H7 (cell line): ENCODE results near the gene CARMIL1. TPM values are rescaled to one million over a fixed set of nuclear protein-coding genes. Genes with fewer than 3 reads are reported as not detected.

ENCODE experiments used
- DNase-seq: peaks from one replicate; pipeline ENCODE4 v3.0.0; 2012
- H3K27me3 ChIP-seq: 2 replicates; pipeline ENCODE4 v1.6.0; 2011; ENCODE audit warnings: mild to moderate bottlenecking, low read length; ENCODE audit not compliant: control insufficient read depth, insufficient read depth
- H3K36me3 ChIP-seq: replicated peaks from 2 replicates; pipeline ENCODE4 v1.5.1; 2011; ENCODE audit warnings: low read length; ENCODE audit not compliant: control insufficient read depth, insufficient read depth
- H3K4me3 ChIP-seq: 2 replicates; pipeline ENCODE4 v1.5.1; 2011; ENCODE audit warnings: low read depth, mild to moderate bottlenecking, control low read depth, low read length, moderate library complexity; ENCODE audit not compliant: insufficient read depth
- total RNA-seq: library from RNA; depleted of rRNA; stranded (reverse); fragments of >200 nt; shearing (Covaris generic); gene quantifications from 2 replicates; pipeline ENCODE4 v1.2.3, GENCODE V29; 2014

CARMIL1 gene
- total RNA-seq, 1 experiment from 2014 or later, result 19.4 TPM

DNA sequence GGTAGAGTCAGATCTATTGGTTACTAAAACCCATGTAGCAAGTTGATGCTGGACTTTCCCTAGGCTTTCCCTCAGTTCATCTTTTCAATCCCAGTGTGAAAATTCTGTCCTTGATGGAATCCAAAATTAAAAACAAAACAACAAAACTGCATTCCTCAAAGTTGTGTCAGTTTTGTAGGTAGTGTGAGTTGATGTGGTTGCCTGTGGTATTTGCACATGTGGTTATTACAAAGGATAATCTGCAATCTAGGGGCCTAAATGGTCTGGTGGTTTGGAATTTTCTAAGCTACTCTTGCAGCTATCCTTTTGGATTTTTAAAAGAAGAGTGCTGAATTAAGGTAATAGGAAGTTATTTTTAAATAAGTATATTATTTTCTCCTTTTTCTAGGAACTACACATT is 240.7 kb downstream of the CARMIL1 start:
- H3K27me3 ChIP-seq, result no peaks in the 10 kb centered on the region
- no peaks in the 10 kb centered on the region; the same call in 1 of the 2 replicates for H3K36me3 ChIP-seq
- H3K4me3 ChIP-seq, result no peak overlapping the region
- no peak for DNase-seq

DNA sequence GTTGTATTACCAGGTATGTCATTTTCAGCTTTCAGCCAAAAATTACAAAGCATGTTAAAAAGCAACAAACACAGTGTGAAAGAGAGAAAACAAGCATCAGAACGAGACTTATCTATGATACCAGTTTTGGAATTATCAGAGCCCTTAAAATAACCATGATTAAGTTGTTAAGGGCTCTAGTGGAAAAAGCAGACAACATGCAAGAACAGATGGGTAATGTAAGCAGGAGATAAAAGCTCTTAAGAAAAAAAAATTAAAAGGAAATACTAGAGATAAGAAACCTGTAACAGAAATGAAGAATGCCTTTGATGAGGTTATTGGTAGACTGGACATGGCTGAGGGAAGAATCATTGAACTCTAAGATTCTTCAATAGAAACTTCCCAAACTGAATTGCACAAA is 245.4 kb downstream of the CARMIL1 start:
- Histone ChIP-seq H3K4me3 (no peak overlapping the region), H3K36me3 (no peaks in the 10 kb centered on the region), H3K27me3 (no peaks in the 10 kb centered on the region)
- DNase-seq, result no peak

DNA sequence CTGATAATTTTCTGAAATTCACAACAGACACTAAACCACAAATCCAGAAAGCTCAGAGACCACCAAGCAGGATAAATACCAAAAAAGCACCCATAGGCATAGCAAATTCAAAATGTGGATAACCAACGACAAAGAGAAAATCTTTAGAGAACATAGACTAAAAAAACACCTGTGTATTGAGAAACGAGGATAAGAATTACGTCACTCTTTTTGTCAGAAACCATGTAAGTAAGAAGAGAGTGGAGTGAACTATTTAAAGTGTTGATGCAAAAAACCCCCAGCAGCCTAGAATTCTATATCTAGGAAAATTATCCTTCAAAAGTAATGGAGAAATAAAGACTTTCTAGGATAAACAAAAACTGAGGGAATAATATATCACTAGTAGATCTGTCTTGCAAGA is 245.9 kb downstream of the CARMIL1 start:
- Histone ChIP-seq H3K27me3 (no peaks in the 10 kb centered on the region), H3K4me3 (no peak overlapping the region), H3K36me3 (no peaks in the 10 kb centered on the region)
- no peak for DNase-seq

DNA sequence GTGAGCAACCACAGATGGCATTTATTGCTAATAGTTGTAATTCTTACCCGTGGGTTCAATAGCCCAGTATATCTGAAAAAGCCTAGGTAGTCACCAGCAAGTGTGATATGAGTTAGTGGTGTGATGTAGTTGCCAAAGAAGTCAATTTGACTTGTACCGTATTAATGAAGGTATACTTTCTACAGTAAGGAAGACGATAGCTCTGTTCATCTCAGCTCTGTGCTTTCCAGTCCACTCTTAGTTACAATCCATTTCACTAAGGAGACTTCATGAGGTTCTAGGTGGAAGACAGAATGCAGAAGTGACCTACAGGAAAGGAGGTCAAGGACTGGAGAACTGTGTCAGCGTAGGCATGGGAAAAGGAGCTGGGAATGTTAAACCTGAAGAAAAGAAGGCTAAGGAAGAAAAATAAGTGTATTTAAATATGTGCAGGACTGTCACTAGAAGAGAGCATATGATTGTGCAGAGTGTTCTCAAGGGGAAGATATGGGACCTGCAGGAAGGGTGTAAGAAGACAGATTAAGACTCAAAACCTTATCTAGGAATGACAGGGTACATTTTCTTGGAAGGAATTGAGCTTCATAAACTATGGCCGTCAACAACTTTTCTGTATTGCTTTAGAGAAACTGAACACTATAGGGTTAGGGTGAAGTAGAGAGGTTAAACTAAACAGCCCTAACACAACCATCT is 255.9 kb downstream of the CARMIL1 start:
- Histone ChIP-seq H3K4me3 (no peak overlapping the region), H3K27me3 (no peaks in the 10 kb centered on the region), H3K36me3 (no peaks in the 10 kb centered on the region)
- no peak for DNase-seq

DNA sequence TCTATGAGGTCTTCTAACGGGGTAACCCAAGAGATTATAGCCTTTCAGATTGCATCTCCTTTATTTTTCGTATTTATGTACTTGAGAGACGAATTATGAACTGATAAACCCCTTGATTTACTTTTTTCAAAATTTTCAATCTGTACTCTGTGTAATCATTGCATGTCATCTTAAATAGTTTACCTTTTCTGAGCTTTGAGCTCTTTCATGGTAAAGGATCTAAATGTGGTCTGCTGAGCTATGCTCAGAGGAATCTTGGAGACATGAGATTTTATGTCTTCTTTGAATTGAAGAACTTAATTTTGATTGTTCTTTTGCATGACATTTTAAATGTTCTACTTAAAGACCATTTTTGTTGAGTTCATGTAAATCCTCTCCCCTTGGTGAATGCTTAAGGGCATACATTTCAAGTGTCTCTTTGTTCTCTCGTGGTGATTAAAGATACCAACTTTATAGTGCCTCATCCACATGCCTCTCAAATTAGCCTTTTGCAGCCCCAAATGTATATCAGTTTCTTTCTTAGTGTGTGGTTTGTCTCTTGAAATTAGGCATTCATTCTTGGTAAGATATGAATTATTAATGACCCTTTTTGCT is 256.6 kb downstream of the CARMIL1 start:
- Histone ChIP-seq H3K4me3 (no peak overlapping the region), H3K27me3 (no peaks in the 10 kb centered on the region), H3K36me3 (no peaks in the 10 kb centered on the region)
- no peak for DNase-seq

DNA sequence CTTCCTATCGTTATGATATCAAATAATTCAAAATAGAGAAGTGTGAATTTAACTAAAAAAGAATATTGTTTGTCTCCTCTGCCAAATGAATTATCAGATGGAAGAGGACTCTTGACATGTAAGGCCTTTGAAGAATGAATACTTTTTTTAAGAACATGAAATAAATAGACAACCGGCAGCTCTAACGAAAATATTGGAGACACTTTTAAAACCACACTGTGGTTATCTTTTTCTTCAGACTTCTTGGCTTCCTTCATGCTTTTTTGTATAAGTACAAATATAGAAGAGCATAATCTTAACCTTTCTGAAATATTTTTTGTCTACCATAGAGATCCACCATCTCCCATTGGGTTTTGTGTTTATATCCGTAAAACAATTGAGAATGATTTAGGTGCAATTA is 257.6 kb downstream of the CARMIL1 start:
- Histone ChIP-seq H3K36me3 (no peaks in the 10 kb centered on the region), H3K4me3 (no peak overlapping the region)
- DNase-seq, result no peak

DNA sequence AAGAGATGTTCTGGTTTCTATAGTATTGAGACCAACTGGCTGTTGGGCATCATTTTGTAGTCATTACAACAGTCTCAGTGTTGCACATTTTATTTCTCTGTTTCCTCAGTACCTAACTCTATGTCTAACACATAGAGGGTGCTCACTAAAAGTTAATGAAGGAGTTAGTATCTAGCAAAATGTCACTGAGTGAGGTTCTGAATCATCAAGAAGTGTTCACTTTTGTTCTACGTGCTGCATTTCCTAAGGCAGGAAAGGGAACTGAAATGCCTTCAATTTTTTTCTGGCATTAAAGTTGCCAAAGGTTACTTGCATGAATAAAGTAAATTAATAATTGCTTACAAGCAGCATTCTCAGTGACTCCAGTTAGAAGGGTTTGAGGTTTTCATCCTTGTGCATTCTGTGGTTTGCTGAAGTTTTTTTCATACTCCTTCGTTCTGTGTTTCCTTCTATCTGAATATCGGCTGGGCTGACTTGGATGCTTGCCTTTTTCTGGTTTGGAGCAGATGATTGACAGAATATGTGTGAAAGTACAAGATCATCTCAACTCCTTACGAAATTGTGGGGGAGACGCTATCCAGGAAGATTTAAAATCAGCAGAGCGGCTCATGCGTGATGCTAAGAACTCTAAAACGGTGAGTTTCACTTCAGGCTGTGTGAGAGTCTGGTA is 258.3 kb downstream of the CARMIL1 start:
- DNase-seq, result no peak
- no peak overlapping the region for H3K4me3 ChIP-seq
- H3K27me3 ChIP-seq, result no peaks in the 10 kb centered on the region
- no peaks in the 10 kb centered on the region for H3K36me3 ChIP-seq

More for the DNA sequence above, 257.6 kb downstream of the CARMIL1 start:
- no peaks in the 10 kb centered on the region for H3K27me3 ChIP-seq

DNA sequence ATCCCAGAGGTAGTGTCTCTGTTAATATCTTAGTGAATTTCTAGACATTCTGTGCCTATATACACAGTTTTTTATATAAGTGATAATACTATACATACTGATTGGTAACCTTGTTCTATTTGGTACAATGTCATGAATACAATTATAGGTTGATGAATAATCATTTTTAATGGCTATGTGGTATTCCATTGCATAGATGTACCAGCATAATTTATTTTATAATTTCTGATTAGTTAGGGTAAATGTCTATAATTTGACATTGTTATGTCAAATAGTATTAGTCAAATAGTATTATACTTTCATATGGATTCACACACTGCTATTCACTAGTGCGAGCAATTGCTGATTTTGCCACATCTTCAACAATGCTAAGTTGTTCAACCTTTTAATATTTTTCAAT is 262.1 kb downstream of the CARMIL1 start:
- Histone ChIP-seq H3K36me3 (no peaks in the 10 kb centered on the region), H3K4me3 (no peak overlapping the region), H3K27me3 (no peaks in the 10 kb centered on the region)
- DNase-seq, result no peak

DNA sequence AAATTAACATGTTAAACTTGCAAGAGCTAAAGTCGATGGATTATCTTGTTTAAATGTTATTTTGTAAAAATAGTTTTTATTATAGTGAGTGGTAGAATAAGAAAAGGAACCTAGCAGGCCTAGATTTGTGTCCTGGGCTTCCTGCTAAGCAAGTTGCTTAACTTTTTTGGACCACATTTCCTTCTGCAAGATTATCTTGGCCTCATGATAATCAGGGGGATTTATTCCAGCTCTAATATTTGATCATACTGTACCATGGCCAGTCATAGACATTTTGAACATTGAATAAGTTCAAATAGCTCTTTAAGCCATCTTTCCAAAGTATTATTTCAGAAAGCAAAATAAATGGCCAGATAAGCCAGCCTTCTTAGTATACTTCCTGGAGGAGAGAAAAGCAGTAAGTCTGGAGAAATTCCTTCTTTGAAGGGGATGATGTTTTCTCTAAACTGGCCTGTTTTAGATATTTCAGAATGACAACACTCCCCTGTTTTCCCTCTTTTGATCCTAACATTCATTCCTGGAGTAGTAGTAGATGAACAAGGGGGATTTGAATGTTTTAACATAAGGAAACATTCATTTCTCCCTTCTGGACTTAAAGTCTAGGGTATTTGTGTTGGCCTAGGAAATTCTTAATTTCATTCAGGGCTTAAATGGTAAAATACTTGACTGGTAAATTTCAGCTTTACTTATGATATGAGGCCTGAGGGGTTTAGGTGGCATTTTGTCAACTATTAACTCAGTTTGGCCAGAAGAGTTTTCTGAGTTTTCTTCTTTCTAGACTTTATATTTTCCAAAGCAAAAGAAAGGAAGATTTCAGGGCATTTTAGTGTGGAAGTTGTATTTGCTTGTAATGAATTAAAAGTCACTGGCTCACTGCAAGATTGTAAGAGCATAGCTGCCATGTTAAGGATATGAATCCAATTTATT is 264.1 kb downstream of the CARMIL1 start:
- no peak for DNase-seq
- no peak overlapping the region for H3K4me3 ChIP-seq
- no peaks in the 10 kb centered on the region for H3K36me3 ChIP-seq
- H3K27me3 ChIP-seq, result no peaks in the 10 kb centered on the region

DNA sequence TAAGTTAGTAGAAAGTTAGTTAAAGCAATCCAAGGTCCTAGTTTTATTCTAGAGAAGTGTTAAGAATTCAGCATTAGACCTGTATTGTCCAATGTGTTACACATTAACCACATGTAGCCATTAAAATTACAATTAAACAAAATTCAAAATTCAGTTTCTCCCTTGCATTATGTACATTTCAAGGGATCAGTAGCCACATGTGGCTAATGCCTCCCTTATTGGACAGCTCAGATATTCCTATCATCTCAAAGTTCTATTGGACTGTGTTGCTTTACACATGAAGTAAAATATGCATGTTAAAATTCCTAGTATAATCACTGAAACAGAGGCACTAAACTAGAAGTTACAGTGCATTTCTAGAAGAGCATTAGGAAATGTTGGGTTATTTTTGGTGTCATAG is 265.7 kb downstream of the CARMIL1 start:
- Histone ChIP-seq H3K27me3 (no peaks in the 10 kb centered on the region), H3K36me3 (no peaks in the 10 kb centered on the region), H3K4me3 (no peak overlapping the region)
- no peak for DNase-seq

DNA sequence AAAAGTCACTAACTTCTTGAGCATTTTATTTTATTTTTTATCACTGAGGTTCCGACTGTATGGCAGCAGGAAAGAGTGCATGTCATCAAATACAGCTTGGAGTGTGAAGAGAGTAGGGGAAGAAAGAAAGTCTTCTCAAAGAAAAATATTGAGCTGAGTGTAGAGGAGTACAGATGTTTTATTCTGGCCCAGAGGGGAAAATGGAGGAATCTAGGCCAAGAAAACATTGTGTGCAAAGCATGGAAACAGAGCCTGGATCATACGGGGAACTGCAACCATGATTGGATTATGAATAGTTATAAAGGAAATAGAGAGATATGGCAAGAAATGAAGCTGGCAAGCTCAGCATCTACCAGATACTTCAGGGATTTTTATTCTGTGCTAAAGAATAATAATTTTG is 268.6 kb downstream of the CARMIL1 start:
- H3K4me3 ChIP-seq, result no peak overlapping the region
- H3K27me3 ChIP-seq, result no peaks in the 10 kb centered on the region
- no peaks in the 10 kb centered on the region for H3K36me3 ChIP-seq
- no peak for DNase-seq

DNA sequence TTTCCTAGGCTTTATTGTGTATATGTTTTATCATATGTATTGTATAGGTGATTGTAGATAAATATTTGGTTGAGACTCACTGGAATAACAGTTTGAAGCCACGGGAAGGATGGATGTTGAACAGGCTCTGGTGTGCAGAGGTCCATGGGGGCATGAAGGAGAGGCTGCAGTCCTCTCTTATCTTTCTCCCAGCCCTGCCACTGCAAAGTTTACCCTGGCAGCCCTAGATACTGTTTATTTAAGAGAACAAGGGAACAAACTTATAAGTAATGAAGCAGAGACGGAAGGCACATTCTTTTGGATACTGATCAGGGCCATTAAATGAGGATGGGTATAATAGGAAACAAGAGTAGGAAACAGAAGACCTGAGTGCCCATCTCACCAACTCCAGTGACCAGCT is 269.3 kb downstream of the CARMIL1 start:
- H3K27me3 ChIP-seq, result no peaks in the 10 kb centered on the region
- H3K4me3 ChIP-seq, result no peak overlapping the region
- no peak for DNase-seq
- no peaks in the 10 kb centered on the region for H3K36me3 ChIP-seq

DNA sequence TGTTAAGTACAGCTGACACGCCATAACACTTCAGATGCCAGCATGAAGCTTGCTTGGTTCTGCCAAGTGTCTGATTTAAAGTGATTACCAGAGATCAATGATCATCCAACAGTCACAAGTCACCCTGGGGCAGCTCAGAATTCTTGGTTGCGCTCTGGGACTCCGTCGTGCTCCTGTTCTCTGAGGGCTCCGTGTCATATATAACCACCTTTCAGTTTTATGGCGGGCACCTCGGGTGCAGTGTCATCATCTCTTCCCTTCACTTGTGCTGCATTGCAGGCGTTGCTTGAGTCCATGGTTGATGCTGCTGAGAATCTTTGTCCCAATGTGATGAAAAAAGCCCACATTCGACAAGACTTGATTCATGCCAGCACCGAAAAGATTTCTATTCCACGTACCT is 271.5 kb downstream of the CARMIL1 start:
- Histone ChIP-seq H3K36me3 (no peaks in the 10 kb centered on the region), H3K4me3 (no peak overlapping the region), H3K27me3 (no peaks in the 10 kb centered on the region)
- DNase-seq, result no peak

DNA sequence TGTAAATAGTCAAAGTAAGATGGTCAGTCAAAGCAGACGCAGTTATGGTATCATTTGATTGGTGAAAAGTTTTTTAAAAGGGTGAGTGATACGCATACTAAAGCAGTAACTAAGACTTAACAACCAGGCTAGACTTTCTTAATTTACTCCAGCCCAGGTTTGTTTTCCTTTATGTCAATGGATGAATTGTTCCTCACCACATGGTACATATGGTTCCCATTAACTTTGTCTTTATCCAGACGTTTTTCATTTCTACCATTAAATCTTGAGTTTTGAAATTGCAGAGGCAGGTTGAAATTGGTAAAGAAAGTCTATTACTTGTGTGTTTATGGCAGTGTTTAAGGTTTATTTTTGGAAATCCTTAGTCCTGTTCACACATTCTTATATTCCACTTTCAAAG is 274.3 kb downstream of the CARMIL1 start:
- Histone ChIP-seq H3K36me3 (no peaks in the 10 kb centered on the region), H3K27me3 (no peaks in the 10 kb centered on the region), H3K4me3 (no peak overlapping the region)
- no peak for DNase-seq
